Medulla oblongata (tissue), 1 donor: ENCODE results near the gene NR2F1-AS1.

Source experiments
- DNase-seq: peaks from one replicate; pipeline ENCODE4 v3.0.0-alpha.2; 2015; ENCODE audit errors: extremely low spot score

Gene NR2F1-AS1

DNA sequence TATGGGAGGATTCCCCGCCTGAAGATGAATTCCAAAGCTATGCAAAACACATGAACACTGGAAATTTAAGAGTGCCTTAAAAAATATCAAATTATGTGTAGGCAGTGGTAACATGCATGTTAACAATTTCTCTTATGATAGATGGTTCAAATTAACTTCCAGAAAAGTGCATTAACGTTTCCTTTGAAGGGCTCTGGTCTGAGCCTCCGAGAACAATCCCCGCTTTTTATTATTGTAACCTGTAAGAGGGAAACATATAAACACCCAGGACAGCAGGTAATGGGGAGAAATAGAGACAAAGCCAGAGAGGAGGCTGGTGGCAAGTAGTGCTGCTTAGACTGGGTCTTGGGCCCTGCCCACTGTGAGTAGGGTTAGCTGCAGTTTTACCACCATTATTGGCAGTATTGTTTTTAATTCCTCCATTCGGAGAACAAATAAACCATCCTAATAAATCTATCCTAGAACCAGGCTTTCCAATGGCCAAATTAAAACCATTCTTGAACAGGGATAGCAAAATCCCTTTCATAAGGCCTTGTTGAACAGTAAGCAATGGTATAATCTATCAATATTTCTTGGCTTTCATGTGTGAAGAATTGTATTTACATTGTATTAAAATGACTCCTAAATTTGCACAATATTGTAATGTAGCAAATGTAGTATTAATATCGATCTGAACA is 8.3 kb upstream of the NR2F1-AS1 start:
- no peak for DNase-seq

DNA sequence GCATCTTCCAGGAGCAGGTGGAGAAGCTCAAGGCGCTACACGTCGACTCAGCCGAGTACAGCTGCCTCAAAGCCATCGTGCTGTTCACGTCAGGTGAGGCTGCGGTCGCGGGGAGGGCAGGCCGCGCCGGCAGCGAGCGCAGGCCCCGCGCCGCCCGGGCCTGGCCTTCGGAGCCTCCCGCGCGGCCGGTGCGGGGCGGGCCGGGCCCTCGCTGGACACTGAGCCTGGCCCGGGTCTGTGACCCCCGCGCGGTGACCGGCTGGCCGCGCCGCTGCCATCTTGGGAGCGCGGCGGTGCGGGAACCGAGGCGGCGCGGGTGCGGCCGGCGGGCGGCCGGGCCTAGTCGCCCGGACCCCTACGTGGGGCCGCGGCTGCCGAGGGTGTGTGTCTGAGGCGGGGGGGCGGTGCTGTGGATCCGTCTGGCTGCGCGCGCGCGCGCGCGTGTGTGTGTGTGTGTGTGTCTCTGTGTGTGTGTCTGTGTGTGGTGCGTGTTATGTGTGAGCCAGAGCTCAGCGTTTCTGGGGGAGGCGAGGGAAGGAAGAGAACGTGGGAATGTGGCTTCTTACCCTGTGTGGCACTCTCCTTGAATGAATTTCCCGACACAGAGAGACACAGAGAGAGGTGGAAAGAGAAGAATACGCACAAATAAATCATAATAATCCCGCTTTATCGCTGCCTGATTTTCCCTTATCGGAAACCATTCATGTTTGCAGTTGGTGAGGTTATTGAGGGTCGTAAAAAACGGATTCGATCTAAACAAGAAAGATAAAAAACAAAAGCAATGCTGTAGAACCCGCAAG is 7.5 kb upstream of the NR2F1-AS1 start:
- DNase-seq: no peak

DNA sequence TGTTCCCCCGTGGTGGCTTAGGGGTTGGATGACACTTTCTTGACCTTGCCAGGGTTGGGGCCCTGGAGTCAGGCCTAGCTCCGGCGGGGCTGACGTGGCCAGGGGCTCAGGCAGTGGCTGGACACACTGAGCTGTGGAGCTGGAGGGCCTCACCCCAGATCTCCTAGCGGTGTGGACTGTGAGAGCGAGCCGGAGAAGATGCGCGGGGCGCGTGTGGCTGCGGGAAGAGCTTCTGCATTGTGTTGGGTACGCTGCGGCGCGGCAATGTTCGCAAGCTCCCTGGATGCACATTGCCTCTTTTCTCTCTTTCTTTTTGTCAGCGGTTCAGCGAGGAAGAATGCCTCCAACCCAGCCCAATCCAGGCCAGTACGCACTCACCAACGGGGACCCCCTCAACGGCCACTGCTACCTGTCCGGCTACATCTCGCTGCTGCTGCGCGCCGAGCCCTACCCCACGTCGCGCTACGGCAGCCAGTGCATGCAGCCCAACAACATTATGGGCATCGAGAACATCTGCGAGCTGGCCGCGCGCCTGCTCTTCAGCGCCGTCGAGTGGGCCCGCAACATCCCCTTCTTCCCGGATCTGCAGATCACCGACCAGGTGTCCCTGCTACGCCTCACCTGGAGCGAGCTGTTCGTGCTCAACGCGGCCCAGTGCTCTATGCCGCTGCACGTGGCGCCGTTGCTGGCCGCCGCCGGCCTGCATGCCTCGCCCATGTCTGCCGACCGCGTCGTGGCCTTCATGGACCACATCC is 6.8 kb upstream of the NR2F1-AS1 start:
- DNase-seq: no peak

DNA sequence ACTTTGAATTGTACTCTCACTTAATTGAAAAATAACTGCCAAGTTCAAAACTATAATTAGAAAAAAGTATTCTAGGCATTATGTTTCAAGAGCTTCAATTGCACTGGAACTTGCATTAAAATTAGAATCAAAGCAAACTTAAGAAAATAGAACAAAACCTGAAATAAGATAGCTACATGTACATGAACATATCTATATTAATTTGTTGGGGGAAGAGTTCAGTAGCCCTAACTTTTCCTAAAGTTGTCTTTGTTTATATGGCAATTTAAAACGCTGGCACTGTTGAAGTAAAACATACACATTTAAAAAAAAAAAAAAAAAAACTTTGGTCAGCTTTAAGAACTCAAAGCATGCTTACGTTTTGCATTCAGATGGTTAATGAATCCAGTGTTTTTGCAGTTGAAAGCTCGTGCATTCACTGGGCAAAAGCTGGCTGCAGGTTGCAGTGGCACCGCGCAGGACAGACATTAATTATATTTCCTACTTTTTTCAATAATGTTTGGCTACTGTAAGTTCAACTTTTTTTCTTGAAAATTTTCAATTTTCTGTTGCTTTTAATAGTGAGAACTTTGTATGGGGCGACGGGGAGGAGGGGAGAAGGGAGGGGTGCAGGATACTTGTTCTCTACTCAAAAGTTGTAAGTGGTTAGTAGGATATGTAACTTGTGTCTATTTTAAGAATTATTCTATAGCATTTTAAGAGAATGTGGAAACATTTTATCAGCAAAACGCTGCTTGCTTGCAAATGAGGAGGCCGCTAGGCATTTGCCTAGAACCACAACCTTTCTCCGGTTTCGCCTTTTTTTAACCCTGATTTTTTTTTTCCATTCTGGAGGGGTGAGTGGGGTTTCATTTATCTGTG is 5.9 kb upstream of the NR2F1-AS1 start:
- DNase-seq: no peak

DNA sequence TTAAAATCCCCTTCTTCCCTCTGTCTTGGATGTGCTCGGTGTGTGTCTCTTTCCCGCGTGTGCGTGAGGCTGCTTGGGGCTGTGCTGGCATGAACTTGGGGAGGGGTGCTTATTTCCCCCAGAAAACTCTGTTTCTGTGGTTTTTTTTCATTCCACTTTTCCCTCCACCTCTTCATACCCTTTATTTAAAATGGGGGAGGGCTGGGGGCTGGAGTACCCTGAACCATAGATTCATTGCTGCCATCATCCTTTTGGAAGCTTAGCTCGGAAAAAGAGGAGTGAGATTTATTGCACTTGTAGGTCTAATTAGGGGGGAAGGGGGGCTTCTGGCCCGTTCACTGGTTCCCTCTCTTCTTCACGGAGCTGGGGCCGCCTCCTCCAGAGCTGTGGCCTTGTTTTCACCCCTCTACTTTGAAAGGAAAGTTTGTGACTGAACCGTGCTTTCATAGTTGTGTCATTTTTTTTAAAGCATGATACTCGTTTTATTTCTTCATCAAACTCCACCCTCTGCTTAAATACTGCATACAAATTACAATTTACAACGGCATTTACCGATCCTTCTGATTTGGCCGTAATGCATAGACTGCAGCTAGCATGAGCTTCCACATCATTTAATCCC is 4.9 kb upstream of the NR2F1-AS1 start:
- no peak for DNase-seq

DNA sequence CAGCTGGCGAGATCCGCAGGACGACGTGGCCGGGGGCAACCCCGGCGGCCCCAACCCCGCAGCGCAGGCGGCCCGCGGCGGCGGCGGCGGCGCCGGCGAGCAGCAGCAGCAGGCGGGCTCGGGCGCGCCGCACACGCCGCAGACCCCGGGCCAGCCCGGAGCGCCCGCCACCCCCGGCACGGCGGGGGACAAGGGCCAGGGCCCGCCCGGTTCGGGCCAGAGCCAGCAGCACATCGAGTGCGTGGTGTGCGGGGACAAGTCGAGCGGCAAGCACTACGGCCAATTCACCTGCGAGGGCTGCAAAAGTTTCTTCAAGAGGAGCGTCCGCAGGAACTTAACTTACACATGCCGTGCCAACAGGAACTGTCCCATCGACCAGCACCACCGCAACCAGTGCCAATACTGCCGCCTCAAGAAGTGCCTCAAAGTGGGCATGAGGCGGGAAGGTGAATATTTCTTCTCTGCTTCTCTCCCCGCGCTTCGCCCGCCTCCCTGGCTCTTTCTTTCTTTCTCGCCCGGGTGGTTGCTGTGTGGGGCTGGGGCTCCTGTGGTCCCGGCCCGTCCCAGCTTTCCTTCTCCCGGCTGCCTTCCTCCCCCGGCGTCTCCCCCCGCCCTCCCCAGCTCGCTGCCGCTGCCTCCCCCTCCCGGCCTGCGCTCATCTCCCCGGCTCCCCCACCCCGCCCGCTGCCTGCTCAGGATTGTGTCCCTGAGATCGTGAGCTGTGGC is 4.2 kb upstream of the NR2F1-AS1 start:
- DNase-seq: no peak

DNA sequence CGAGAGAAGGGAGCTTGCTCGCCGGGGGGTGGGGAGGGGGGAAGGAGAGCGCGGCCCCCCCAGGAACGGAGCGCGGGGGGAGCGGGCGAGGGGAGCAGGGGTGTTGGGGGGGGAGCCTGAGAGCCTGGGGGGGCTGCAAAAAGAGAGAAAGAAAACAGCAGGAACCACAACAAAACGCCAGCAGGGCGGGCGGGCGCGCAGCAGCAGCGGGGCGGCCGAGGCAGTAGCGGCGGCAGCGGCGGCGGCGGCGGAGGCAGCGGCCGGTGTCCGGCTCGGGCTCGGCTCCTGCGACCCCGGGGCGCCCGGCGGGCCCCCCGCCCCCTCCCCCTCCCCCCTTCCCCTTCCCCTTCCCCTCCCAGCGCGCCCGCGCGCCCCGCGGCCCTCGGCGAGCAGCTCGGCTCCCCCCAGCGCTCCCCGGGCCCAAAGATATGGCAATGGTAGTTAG is 3.6 kb upstream of the NR2F1-AS1 start:
- no peak for DNase-seq

DNA sequence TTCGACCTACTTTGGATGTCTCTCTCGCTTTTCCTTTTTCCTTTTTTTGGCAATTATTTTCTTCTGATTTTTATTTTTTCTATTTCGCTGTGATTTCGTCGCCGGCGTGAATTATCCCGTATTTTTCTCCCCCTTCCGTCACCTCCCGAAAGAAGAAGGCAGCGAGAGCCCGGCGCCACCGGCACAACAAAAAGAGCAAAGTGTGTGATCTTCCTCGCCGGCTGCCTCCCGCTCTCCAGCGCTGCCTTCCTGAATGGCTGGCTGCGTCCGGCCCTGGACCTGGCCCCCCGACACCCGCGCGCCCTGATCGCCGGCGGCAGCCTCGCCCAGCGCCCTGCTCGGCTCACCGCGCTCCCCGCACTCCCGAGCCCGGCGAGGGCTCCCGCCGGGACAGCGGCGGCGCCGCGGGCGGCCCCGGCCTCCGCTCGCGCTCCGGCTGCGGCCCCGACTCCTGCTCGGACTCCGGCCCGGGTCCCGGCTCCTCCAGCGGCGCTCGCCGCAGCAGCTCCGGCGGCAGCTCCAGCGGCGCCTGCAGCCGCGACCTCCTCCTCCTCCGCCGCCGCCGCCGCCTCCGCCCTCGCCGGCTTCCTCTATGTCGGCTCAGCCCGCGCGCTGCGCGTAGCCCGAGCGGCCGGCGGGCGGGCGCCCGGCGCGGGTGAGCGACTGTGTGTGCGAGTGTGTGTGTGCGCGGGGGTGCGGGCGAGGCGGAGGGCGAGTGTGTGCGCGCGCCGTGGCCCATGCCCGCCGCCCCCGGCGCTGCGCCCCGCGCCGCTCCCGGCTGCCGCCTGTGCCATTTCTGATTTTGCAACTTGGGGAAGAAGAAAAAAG is 3.0 kb upstream of the NR2F1-AS1 start:
- no peak for DNase-seq

DNA sequence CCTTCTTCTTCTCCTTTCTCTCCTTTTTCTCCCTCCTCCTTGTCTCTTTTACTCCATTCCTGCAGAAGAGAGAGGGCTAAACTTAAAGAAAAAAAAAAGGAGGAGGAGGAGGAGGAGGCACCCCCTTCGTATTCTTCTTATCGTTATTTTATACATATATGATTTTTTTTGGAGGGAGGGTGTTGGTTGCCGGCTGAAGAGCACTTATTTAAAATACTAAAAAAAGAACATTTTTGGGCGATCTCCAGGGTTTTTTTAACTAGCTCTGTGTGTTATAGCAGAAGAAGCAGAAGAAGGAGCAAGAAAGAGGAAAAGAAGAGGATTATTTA is 2.4 kb upstream of the NR2F1-AS1 start:
- no peak for DNase-seq

DNA sequence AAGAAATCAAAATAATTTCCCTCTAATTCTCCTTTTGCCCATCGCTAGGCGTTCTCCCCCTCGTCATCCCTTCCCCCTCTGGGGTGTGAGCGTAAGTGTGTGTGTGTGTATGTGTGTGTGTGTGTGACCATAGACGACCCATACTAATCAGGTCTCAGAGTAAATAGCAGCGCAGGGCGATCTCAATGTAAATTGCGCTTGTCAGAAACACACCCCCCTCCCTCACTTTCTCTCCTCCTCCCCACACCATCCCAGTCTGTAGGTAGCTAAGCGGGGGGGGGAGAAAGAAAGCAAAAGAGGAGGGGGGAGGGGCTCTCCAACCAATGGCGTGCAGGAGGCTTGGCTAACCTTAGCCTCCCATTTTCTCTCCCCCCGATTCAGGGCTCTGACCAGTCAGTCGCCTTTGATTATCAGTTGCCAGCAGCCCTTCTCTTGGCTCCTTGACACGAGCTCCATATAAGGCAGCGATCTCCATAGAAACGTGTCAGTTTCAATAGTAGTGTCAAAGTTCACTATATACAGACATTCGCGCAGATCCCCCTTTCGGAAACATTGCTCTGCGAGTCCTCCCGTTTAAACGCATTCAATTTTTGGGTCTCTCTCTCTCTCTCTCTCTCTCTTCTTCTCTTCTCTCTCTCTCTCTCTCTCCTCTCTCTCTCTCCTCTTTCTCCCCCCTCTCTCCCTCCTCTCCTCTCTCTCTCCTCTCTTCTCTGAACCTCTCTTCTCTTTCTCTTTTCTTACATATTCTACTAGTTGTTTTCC is 1.8 kb upstream of the NR2F1-AS1 start, which contains the start of gene NR2F1:
Gene NR2F1 (plus strand): TSS at position 546 of the 762 bp plus-strand sequence. CDS start 1,802 bp downstream, outside the sequence.
- DNase-seq: peak; percentile 87

DNA sequence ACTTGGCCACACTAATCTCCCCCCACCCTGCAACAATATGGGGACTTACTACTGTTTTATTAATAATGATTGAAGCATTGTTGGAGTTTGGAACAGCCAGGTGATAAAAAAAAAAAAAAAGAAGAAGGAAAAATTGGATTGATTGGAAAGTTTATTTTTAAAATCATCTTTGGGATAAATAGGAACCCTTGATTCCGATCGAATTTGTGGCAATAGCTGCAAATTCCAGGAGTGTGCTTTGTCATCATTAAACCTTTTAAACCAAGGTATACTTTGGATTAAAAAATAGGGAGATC is 1.1 kb upstream of the NR2F1-AS1 start:
- DNase-seq: no peak

DNA sequence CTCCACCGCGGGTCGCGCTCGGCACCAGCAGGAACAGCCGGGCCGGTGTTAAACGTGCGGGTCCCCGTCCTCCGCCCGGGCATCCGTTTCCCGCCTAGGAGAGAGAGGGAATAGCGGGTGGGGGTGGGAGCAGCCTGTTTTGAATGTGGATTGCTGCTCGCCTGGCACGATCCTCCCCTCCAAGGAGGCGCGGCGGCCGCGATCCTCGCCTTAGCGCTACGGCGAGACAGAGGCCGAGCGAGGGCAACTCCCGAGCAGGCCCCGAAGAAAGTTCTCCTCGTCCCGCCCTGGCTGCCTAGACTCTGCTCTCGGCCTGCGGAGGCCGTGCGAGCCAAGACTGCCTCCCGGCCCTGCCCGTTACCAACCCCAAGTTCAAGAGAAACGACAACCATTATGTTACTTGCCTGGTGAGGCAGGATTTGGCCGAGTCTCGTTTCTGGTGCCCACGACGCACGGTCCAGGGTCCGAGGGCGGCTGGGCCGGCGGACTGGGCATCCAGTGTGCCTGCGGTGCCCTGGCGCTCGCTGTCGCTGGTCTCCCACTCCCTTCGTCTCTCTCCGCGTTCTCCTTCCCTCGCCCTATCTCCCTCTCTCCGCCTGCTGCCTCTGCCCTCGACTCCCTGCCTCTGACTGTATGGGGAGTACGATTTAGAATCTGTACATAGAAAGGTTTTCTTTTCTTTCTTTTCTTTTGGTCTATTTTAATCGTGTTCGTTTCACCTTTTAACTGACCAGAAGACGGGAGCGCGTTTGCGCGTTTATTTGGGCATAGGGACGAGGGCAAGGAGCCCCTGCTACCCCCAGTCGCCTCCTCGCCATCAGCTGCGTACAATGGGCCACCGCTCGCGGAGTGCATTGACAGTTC is 724 bp downstream of the NR2F1-AS1 start:
- DNase-seq: no peak

DNA sequence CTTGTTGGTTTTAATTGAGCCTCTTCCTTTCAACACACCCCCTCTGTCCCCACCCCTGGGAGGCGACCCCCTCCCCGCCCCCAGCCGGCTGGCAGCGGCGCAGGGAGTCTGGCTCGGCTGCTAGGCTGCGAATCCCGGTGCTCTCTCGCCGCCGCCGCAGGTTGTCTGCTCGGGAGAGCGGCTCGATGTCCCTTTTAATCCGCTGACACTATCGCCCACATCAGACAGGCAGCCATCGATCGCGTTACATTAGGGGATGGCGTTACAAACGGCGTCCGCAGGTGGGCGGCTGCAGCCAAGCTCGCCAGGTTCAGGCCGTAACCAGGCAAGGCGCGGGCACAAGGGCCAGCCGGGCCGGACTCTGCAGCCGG is 1.3 kb downstream of the NR2F1-AS1 start:
- DNase-seq: no peak

DNA sequence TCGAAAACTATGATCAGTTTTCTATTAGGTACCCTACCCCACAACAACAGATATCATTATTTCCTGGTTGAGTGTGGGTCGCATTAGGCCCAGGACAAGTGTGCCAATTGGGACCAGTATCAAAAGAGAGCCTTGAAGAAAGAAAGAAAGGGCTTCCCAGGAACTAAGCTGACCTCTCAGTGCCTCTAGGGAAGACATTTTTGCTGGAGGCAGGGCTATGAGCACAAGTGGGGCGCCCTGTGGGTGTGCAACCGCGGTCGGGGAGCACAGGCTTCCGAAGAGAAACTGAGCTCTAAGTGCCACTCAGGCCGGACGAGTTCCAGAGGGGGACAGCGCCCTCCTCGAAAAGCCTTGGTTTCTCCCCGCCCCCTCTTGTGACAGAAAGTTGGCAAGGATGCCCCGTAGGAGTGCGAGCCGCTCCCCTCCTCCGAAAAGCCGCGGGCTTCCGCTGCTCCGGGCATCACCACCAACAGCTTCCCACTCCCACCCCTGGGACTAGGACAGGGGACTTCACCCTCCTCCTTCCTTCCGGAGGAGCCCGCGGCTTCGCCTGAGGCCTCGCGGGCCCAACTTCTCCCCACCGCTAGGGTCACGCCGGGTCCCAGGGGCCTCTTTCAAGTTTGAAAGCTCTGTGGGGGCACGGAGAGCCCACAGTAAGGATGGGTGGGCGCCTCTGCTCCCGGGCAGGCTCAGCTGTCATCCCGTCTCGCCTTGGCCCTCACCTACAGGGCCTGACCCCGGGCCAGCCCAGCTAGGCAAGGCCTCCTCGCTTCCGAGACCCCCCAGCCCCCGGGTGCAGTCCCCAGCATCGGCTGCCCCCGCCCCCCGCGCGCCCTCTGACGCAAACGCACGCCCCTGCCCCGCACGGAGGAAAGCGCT is 2.0 kb downstream of the NR2F1-AS1 start:
- DNase-seq: peak; percentile 75

DNA sequence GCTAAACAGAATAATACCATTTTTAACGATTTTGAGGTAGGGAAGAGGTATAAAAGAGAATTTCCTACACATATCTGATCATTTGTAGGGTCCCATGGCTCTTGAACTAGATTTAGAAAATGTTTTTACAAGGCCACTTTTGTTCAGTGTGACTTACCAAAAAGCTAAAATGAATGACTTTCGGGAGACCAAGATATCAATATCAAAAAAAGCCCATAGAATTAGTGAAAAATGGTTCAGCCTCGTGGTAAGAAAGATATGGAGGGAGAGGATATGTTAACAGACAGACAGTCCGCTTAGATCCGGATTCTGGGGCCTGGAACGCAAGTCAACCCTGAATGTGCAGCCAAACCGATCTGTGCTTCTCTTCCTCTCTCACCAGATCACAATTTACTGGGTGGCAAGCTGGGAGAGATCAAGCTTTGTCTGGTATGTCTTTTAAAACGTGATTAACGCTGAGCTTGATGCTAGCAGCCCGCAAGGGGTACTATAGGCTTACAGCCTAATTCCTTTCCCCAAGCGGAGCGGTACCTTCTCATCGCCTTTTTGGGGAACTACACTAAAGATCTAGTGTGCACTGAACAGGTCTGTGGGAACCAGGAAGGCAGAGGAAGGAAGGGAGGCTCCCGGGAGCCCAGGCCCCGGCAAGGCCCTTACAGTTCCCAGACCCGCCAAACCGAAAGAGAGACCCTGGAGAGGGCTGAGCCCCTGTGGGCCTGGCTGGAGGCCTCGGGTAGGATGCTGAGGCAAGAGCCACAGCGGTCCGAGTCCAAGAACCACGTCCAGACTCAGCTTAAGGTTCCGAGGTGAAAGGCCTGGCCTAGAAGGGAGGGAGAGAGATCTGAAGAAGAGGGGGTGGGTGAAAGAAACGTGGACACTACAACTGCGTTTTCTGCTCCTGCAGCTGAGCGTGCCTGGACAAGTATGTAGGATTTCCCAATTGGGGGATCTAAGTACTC is 2.9 kb downstream of the NR2F1-AS1 start:
- no peak for DNase-seq
